ENCODE data around the gene ZPR1.
"Not testable (repeated sequence)": the region's sequence is repeated elsewhere in the genome, so short reads cannot be mapped to it uniquely, and the experiment has no call there.

ZPR1 gene

GRCh38 chr11:116825434-116825833, 37.6 kb upstream of the ZPR1 start:
- DNase-seq (ENCODE audit: insufficient read length, low spot score) (no peak), FAIRE-seq (no peak)

- no peak for FAIRE-seq
- no peak for DNase-seq (ENCODE audit: insufficient read length, low spot score)
Measured at GRCh38 chr11:116823031-116823843, 35.4 kb upstream of the ZPR1 start, which contains the start of gene APOA4. APOA4 (minus strand) TSS chr11:116823304; CDS start chr11:116823191, 113 bp downstream.

- FAIRE-seq (no peak), DNase-seq (ENCODE audit: insufficient read length, low spot score) (no peak)
Measured at GRCh38 chr11:116822575-116822974, 34.8 kb upstream of the ZPR1 start.

GRCh38 chr11:116821050-116821918, 33.5 kb upstream of the ZPR1 start:
- FAIRE-seq = no peak
- DNase-seq (ENCODE audit: insufficient read length, low spot score) = no peak

GRCh38 chr11:116819049-116819448, 31.2 kb upstream of the ZPR1 start:
- FAIRE-seq = no peak

GRCh38 chr11:116814502-116814901, 26.7 kb upstream of the ZPR1 start:
- no peak for FAIRE-seq

More at GRCh38 chr11:116819049-116819448, 31.2 kb upstream of the ZPR1 start:
- no peak for DNase-seq (ENCODE audit: insufficient read length, low spot score)

GRCh38 chr11:116813781-116814471, 26.1 kb upstream of the ZPR1 start:
- no peak for DNase-seq (ENCODE audit: insufficient read length, low spot score)
- no peak for FAIRE-seq

More at GRCh38 chr11:116814502-116814901, 26.7 kb upstream of the ZPR1 start:
- DNase-seq (ENCODE audit: insufficient read length, low spot score) = no peak

GRCh38 chr11:116813170-116813569, 25.3 kb upstream of the ZPR1 start:
- FAIRE-seq (no peak), DNase-seq (ENCODE audit: insufficient read length, low spot score) (no peak)

GRCh38 chr11:116812109-116812508, 24.3 kb upstream of the ZPR1 start:
- DNase-seq (ENCODE audit: insufficient read length, low spot score) = no peak
- no peak for FAIRE-seq

GRCh38 chr11:116811194-116811593, 23.4 kb upstream of the ZPR1 start:
- no peak for FAIRE-seq
- no peak for DNase-seq (ENCODE audit: insufficient read length, low spot score)

GRCh38 chr11:116808262-116809175, 20.7 kb upstream of the ZPR1 start:
- DNase-seq (ENCODE audit: insufficient read length, low spot score) = no peak
- no peak for FAIRE-seq

- DNase-seq (ENCODE audit: insufficient read length, low spot score) (no peak), FAIRE-seq (no peak)
Measured at GRCh38 chr11:116807601-116808261, 19.9 kb upstream of the ZPR1 start.

GRCh38 chr11:116804001-116804400, 16.2 kb upstream of the ZPR1 start:
- DNase-seq (ENCODE audit: insufficient read length, low spot score) = no peak
- FAIRE-seq = no peak

GRCh38 chr11:116801662-116802061, 13.8 kb upstream of the ZPR1 start:
- not testable (repeated sequence) for DNase-seq (ENCODE audit: insufficient read length, low spot score); FAIRE-seq

GRCh38 chr11:116800610-116801009, 12.8 kb upstream of the ZPR1 start:
- FAIRE-seq (no peak), DNase-seq (ENCODE audit: insufficient read length, low spot score) (no peak)

GRCh38 chr11:116798368-116798767, 10.5 kb upstream of the ZPR1 start:
- DNase-seq (ENCODE audit: insufficient read length, low spot score) (no peak), FAIRE-seq (no peak)

GRCh38 chr11:116797816-116798215, 10.0 kb upstream of the ZPR1 start:
- no peak for DNase-seq (ENCODE audit: insufficient read length, low spot score)
- no peak for FAIRE-seq

- DNase-seq (ENCODE audit: insufficient read length, low spot score) (no peak), FAIRE-seq (no peak)
Measured at GRCh38 chr11:116796548-116796947, 8.7 kb upstream of the ZPR1 start.

- no peak for FAIRE-seq
- no peak for DNase-seq (ENCODE audit: insufficient read length, low spot score)
Measured at GRCh38 chr11:116794851-116795250, 7.0 kb upstream of the ZPR1 start.

- FAIRE-seq = no peak
- no peak for DNase-seq (ENCODE audit: insufficient read length, low spot score)
Measured at GRCh38 chr11:116793772-116794097, 5.9 kb upstream of the ZPR1 start.

Data from GM19239 (cell line).